Retinal pigment epithelial cell (primary cell): ENCODE measurements around the gene MRPL36.
"Not testable (repeated sequence)": the region's sequence is repeated elsewhere in the genome, so short reads cannot be mapped to it uniquely, and the experiment has no call there.

Experiments
- DNase-seq: peaks from one replicate; pipeline ENCODE4 v3.0.0-alpha.2; 2010; ENCODE audit warnings: low read depth
- H3K4me3 ChIP-seq: 2 replicates; pipeline ENCODE4 v1.5.1; 2011; ENCODE audit warnings: mild to moderate bottlenecking, low read length, control low read depth, moderate library complexity
- CTCF ChIP-seq: conservative IDR thresholded peaks from 2 replicates; pipeline ENCODE4 v1.5.1; 2011; ENCODE audit warnings: low read depth, low read length, control low read depth, inconsistent platforms

The MRPL36 gene

GRCh38 chr5:1804001-1804690 is 4.5 kb upstream of the MRPL36 start:
- TF ChIP-seq CTCF: no peak
- DNase-seq: no peak
- H3K4me3 ChIP-seq: no peak overlapping the region

GRCh38 chr5:1803192-1803591 is 3.6 kb upstream of the MRPL36 start:
- TF ChIP-seq CTCF: no peak
- DNase-seq: no peak
- no peak overlapping the region for H3K4me3 ChIP-seq

- H3K4me3 ChIP-seq: peak overlapping the region; percentile 85
- no peak for TF ChIP-seq CTCF
- DNase-seq: no peak
Observed at GRCh38 chr5:1801967-1802295, 2.3 kb upstream of the MRPL36 start.

GRCh38 chr5:1801222-1801966 is 1.8 kb upstream of the MRPL36 start, which contains the start of gene NDUFS6:
NDUFS6 (plus strand) TSS chr5:1801407; CDS start chr5:1801418, 11 bp downstream.
- TF ChIP-seq CTCF: no peak
- no peak for DNase-seq
- H3K4me3 ChIP-seq: peak within 1 kb of the TSS; percentile 85

GRCh38 chr5:1800472-1801221 is 1.0 kb upstream of the MRPL36 start:
- DNase-seq: no peak
- TF ChIP-seq CTCF: no peak
- H3K4me3 ChIP-seq: peak overlapping the region; percentile 85

GRCh38 chr5:1799110-1799601 is 481 bp downstream of the MRPL36 start:
- DNase-seq: no peak
- H3K4me3 ChIP-seq: peak overlapping the region; percentile 85
- no peak for TF ChIP-seq CTCF

GRCh38 chr5:1798589-1798988 is 1.0 kb downstream of the MRPL36 start:
- H3K4me3 ChIP-seq: peak overlapping the region; percentile 85
- DNase-seq: not testable (repeated sequence)
